Activated T-helper 1 cell treated with Interleukin-2 at 50 U/mL for 16 hours (primary cell): Measurements from ENCODE around the gene JMJD1C.
"Not testable (repeated sequence)": the region's sequence is repeated elsewhere in the genome, so short reads cannot be mapped to it uniquely, and the experiment has no call there.

Experiments
- DNase-seq: peaks from one replicate; pipeline ENCODE4 v3.0.0-alpha.2; 2020; ENCODE audit warnings: low read depth

JMJD1C gene

DNA sequence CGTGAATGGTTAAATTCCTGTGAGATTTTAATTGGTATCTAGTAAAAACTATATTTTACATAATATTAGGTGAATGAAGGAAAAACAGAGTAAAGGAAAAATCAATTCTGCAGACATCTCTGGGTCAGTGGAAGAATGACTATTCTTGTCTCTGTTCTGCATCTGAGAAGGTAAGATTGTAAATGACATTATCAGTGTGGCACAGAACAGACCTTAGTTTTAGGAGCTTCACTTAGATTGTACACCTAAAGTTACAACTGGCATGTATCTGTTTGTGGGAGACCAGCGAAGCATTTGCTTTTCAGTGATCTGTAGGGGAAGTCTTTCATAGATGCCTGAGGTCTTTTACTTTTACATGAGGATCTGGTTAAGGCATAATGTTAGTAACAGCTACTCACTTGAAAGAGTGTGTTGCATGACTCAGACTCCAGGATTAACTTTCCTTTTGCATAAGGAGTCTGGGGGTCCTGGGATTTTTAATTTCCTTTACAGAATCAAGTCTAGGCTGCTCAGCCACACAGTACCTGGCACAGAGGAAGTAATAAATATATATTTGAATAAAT is 56.2 kb downstream of the JMJD1C start:
- no peak for DNase-seq

DNA sequence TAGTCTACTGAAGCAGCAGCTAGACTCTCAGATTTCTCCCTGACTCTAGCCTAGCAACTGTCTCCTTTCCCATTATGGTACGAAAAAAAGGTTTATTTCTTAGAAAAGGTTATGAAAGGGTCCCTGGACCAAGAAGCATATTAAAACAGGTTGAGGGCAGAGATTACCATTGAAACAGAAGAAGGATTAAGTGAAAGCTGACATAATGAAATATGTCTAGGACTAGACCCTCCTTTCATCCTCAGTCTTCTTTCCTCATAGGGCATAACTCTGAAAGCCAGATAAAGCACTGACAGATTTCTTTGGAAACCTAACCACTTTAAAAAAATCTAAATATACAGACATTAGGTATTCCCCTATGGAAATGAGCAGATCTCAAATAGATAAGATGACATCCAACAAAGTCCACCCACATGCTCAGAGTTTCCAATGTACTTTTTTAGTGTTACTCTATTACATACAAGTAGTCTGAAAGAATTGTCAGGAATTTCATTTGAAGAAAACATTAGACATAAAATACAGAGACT is 58.6 kb downstream of the JMJD1C start:
- DNase-seq: no peak

DNA sequence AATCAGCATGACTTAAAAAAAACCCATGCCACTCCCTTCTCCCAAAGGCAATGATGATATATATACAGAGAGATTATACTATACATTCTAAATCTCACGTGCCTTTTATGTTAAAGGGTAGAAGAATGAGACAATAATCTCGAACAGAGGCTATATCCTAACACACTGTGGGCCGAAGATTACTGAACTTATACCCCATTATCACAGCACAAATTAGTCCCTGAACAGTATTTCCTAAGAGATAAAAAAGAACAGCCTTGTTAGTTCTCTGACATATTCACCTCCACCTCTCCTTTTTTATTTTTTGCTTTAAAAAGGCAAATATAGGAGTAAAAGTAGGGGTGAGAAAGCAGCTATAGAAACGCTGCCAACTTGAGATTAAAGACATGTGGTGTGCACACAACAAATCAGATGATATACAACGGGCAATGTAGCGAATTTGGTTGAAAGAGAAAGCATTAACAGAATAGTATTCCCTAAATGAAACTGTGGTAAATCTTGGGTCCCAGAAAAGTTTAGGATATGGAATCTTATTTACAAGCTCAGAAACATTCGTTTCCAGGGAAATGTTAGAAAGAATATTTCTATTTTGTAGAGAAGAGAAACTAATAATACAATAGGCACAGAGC is 69.5 kb downstream of the JMJD1C start:
- no peak for DNase-seq

DNA sequence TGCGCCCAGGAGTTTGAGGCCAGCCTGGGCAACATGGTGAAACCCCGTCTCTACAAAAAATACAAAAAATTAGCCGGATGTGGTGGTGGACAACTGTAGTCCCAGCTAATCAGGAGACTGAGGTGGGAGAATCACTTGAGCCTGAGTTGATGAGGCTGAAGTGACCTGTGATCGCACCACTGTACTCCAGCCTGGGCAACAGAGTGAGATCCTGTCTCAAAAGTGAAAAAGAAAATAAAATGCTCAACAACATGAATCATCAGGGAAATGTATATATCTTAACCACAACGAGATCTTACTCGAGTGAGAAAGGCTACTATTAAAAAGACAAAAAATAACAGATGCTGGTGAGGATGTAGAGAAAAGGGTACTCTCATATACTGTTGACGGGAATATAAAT is 72.7 kb downstream of the JMJD1C start:
- DNase-seq: no peak

DNA sequence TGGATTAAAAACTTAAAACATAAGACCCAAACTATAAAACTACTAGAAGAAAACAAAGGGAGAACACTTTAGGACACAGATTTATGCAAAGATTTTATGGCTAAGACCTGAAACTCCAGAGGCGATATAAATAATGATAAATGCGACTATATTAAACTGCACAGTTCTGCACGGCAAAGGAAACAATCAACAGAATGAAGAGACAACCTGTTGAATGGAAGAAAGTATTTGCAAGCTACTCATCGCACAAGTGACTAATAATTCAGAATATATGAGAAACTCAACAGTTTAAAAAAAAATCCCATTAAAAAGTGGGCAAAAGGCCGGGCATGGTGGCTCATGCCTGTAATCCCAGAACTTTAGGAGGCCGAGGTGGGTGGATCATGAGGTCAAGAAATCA is 73.6 kb downstream of the JMJD1C start:
- no peak for DNase-seq

DNA sequence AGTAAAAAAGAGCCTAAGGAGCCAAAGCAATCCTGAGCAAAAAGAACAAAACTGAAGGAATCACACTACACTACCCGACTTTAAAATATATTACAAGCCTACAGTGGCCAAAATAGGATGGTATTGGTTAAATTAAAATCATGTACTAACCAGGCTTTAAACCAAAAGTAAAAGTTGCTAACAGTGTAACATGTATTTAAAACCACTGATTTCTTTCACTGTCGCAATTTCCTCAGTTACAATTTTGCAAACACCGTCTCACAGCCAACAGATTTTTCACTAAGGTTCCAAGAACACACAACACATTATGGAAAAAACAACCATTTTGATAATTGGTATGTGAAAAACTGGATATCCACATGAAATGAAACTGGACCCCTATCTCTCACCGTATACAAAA is 74.0 kb downstream of the JMJD1C start:
- no peak for DNase-seq

DNA sequence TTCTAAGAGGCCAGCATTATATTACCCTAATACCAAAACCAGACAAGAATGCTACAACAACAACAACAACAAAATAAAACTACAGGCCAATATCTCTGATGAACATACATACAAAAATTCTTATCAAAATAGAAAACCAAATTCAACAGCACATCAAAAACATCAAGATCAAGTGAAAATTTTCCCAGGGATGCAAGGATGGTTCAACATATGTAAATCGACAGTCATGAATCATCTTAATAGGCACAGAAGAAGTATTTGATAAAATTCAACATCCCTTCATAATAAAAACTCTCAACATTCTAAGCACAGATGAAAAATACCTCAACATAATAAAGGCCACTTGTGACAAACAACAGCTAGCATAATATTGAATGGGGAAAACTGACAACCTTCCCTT is 75.3 kb downstream of the JMJD1C start:
- DNase-seq: no peak

DNA sequence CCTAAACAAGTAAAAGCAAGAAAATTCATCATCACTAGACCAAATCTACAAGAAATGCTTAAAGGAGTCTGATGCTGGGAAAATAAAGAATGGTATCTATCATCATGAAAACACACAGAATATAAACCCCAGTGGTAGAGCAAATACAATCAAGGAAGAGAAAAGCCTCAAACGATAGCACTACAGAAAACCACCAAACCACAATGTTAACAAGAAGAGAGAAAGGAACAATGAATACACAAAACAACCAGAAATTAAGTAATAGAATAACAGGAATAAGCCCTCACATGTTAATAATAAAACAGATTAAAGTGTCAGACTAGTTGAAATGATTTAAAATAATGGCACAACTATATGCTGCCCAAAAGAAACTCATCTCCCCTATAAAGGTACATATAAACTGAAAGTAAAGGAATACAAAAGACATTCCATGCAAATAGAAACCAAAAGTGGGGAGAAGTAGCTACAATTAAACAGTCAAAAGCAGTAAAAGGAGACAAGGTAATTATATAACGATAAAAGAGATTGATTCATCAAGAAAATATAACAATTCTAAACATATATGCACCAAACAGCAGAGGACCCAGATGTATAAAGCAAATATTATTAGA is 77.3 kb downstream of the JMJD1C start:
- no peak for DNase-seq

DNA sequence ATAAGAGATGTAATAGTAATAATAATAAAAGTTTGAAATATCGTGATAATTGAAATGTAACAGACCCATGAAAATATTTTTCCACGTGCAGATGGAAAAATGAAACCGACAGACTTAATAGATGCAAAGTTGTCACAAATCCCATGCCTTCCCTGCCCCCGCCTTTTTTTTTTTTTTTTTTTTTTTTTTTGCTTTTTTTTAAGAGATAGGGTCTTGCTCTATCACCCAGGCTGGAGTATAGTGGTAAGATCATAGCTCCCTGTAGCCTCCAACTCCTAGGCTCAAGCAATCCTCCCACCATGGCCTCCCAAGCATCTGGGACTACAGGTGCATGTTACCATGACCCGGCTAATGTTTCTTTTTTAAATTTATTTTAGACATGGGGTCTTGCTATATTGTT is 80.5 kb downstream of the JMJD1C start:
- DNase-seq: no peak

DNA sequence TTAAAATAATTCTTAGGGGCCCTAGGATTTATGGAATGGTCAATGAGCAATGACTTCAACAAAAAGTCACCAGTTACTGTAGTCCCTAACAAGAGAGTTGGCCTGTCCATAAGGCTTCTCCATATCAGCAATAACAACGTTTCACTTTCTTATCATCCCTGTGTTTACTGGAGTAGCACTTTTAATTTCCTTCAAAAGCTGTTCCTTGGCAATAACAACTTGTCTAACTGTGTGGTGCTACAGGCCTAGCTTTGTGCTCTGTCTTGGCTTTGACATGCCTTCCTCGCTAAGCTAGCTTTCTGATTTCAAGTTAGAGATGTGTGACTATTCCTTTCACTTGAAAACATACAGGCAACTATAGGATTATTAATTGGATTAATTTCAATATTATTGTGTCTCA is 81.1 kb downstream of the JMJD1C start:
- DNase-seq: no peak

DNA sequence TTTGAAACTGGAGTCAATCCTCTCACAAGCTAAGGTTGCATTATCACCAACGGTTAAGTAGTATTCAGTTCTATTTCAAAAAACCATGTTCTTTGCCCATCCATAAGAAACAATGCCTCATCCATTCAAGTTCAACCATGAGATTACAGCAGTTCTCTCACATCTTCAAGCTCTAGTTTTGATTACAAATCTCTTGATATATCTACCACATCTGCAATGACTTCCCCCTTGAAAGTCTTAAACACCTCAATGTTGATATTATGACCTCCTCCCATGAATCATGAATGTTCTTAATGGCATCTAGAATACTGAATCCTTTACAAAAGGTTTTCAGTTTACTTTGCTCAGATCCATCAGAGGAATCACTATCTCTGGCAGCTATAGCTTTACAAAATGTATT is 81.8 kb downstream of the JMJD1C start:
- DNase-seq: no peak

DNA sequence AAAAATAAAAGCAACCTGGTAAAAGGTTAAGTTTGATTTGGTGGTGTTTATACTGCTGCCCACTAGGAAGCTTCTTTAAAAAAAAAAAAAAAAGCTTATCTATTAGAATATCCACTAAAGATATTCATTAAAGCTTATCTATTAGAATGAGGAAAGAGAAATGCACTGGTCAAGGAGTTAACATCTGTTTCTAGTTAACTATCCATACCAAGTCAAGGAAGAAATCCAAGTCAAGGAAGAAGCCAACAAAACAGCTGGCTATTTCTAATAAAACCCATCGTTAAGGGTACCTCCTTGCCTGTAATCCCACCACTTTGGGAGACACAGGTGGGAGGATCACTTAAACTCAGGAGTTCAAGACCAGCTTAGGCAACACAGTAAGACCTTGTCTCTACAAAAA is 82.6 kb downstream of the JMJD1C start:
- DNase-seq: no peak

DNA sequence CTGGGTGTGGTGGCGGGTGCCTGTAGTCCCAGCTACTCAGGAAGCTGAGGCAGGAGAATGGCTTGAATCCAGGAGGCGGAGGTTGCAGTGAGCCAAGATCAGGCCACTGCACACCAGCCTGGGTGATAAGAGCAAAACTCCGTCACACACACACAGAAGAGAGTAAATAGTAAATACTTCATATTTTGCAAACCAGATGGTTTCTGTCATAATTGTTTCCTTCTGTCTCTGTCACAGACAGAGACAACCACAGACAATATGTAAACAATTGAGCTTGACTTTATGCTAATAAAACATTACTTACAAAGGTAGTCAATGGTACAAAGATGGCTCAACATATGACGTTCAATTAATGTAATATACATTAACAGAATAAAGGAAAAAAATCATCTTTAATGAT is 83.7 kb downstream of the JMJD1C start:
- DNase-seq: no peak

DNA sequence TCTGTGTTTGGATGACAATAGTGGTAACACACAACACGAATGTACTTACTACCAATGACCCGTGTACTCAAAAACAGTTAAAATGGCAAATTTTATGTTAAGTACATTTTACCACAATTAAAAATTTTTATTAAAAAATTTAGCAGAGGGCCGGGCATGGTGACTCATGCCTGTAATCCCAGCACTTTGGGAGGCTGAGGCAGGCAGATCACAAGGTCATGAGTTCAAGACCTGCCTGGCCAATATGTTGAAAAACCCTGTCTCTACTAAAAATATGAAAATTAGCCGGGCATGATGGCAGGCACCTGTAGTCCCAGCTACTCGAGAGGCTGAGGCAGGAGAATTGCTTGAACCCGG is 88.5 kb downstream of the JMJD1C start:
- not testable (repeated sequence) for DNase-seq

DNA sequence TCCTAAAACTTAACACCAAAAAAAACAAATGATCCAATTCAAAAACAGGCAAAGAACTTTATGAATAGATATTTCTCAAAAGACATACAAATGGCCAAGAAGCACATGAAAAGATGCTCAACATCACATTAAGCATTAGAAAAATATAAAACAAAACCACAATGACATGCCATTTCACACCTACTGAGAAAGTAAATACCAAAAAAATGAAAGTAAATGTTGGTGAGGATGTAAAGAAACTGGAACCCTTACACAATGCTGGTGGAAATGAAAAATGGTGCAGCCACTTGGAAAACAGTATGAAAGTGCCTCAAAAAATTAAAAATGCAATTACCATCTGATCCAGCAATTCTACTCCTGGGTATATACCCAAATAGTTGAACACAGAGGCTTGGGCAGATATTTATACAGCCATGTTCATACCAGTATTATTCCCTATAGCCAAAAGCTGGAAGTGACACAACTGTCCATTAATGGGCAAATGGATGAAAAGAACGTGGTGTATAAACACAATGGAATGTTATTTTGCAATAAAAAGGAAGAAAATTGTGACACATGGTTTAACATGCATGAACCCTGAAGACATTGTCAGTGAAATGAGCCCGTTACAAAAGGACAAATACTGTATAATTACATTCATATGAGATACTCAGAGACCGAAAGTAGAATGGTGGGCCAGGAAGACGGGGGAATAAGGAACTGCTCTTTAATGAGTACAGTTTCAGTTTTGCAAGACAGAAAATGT is 89.0 kb downstream of the JMJD1C start:
- no peak for DNase-seq

DNA sequence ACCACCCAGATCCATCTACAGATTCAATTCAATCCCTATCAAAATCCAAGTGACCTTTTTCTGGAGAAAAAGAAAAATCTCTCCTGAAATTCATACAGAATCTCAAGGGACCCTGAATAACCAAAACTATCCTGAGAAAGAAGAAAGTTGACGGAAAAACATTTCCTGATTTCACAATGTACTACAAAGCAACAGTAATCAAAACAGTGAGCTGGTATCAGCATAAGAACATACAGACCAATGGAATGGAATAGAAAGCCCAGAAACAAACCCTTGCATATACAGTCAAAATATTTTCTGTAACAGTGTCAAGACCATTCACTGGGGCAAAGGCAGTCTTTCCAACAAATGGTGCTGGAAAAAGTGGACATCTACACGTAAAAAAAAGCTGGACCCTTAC is 89.9 kb downstream of the JMJD1C start:
- no peak for DNase-seq

DNA sequence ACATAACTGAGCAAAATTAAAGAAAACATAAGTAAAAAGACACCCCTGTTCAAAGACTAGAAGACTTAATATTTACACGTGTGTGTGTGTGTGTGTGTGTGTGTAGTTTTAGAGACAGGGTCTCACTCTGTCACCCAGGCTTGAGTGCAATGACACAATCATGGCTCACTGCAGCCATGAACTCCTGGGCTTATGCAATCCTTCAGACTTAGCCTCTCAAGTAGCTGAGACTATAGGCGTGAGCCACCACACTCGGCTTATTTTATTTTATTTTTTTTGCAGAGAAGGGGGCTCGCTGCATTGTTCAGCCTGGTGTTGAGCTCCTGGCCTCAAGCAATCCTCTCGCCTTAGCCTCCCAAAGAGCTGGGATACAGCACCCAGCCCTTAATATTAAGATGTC is 90.3 kb downstream of the JMJD1C start:
- no peak for DNase-seq

DNA sequence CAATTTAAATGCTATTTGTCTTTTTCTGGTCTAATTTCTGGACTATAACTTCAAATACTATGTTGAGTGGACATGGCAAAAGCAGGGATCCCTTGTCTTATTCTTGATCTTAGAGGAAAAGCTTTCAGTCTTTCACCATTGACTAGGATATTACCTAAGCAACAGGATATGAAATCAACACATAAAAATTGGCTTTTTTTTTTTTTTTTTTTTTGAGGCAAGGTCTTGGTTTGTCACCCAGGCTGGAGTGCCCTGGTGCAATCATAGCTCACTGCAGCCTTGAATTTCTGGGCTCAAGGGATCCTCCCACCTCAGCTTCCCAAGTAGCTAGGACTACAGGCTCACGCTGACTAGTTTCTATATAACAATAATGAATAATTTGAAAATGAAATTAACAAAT is 90.8 kb downstream of the JMJD1C start:
- no peak for DNase-seq

DNA sequence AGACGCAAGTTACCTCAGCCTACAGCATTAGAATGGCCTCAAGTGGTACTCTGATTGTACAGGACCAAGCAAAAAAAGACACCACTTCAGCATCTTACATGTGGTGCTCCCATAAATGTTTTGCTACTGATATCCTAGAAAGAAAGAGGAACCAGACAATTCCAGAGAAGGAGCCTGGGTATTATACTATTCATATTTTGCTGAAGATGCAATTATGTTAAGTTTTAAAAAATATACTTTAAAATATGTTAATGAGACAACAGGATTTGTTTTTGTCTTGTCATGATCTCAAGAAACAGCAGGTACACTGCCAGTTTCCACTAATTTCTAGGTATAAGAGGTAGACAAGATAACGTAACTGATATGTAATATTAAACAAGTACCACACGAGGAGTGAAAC is 92.6 kb downstream of the JMJD1C start:
- no peak for DNase-seq

DNA sequence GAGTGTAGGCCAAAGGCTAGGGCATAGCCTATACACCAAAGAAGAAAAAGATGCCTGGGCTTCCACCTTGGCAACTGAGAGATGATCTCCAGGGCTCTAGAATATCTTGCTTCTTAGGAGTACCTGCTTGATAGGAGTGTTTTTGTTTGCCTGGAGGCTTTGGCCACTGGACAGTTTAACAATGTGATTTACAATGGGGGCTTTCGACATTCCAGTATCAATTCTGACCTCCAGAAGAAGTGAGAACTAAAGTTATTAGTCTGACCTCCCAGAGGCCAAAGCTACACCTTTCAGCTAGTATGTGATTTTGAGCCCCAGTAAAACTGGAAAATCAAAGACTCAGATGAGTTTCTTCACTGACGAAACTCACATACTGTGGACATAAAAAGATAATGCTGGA is 96.1 kb downstream of the JMJD1C start:
- no peak for DNase-seq

DNA sequence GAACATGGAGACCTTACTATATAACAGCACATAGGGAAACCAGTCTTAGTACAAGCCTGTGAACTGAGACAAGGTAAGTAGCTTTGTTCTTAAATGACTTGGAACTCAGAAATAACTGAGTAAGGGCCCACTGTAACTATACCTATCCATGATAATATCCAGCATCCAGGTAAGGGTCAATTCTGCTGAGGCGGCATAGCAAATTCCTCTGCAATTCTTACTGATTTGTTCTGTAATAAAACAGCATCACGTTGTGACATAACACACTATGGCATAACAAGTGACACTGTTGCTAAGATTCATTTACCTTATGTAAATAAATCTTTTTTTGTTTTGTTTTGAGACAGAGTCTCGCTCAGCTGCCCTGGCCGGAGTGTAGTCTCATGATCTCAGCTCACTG is 97.4 kb downstream of the JMJD1C start:
- DNase-seq: no peak

DNA sequence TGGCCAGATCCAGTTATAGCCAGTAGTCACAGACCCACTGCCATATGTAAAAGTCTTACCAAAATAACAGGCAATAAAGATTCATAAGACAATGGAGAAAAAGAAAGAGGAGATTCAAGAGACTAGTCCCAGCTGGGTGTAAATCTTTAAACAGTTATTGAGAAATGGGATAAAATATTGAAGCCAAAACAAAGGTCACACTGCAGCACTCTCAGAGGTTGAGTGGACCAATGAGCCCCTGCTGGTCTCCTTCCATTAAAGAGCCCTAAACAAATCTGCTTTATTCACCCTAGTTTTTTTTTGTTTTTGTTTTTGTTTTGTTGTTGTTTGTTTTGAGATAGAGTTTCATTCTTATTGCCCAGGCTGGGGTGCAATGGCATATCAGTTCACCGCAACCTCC is 98.8 kb downstream of the JMJD1C start:
- DNase-seq: no peak
